IMR-90 (cell line): Measurements from ENCODE around the gene SMC1B.

Experiments used
- BHLHE40 ChIP-seq: fragments of 150-350 bp; IDR thresholded peaks from 2 replicates; pipeline ENCODE4 v1.6.1; 2016; ENCODE audit warnings: mild to moderate bottlenecking, low read depth, low read length
- CTCF ChIP-seq: conservative IDR thresholded peaks from 2 replicates; pipeline ENCODE4 v1.5.1; 2012; ENCODE audit warnings: mild to moderate bottlenecking, low read depth, low read length, improper control_type of control experiment
- ELK1 ChIP-seq: fragments of 150-350 bp; IDR thresholded peaks from 2 replicates; pipeline ENCODE4 v1.6.1; 2016; ENCODE audit warnings: low read depth, mild to moderate bottlenecking, low read length, moderate library complexity, borderline replicate concordance
- POLR2A ChIP-seq: IDR thresholded peaks from 2 replicates; pipeline ENCODE4 v1.6.1; 2012; ENCODE audit warnings: mild to moderate bottlenecking, low read depth, low read length
- RAD21 ChIP-seq: IDR thresholded peaks from 2 replicates; pipeline ENCODE4 v1.6.1; 2012; ENCODE audit warnings: low read length, improper control_type of control experiment
- RCOR1 ChIP-seq: IDR thresholded peaks from 2 replicates; pipeline ENCODE4 v1.6.1; 2012; ENCODE audit warnings: mild to moderate bottlenecking, low read length, improper control_type of control experiment; ENCODE audit not compliant: insufficient replicate concordance
- SMC3 ChIP-seq: fragments of 150-350 bp; IDR thresholded peaks from 2 replicates; pipeline ENCODE4 v1.6.1; 2016; ENCODE audit warnings: low read depth, mild to moderate bottlenecking, antibody characterized with exemption, low read length, moderate library complexity

- TF ChIP-seq CTCF (no peak), POLR2A (no peak), ELK1 (no peak), SMC3 (no peak), BHLHE40 (no peak), RAD21 (no peak), RCOR1 (no peak)
Observed at GRCh38 chr22:45324311-45324711, 89.1 kb downstream of the SMC1B start.
